ENCODE measurements around the gene TMEM11. TPM values are rescaled to one million over a fixed set of nuclear protein-coding genes. Genes with fewer than 3 reads are reported as not detected.

The TMEM11 gene
- total and polyA plus RNA-seq, 2 of the 8 experiments (the other 6 are each of a cell fraction or from before 2014, with no cell fraction given) = 33.3 to 90.4 TPM

DNA sequence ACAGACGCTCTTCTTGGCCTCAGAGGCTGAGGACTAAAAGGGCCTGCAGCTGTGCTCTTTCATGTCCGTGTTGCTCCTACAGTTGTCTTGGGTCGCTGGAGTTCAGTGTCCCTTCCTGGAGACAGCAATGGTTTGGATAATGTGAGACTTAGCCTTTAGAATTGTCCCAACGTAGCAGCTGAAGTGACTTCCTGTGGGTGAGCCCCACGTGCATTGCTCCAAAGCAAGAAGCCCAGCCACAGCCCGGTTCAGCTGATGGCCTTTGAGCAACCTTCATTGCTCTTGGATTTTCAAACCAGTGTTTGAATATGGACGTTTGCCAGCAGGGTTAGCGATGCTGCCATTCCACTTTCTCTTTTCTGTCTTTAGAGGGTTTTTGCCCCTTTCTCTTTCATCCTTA is 19.7 kb downstream of the TMEM11 start (continued):
- TF ChIP-seq RFX5 (IDR thresholded peaks at IDR 0.05; ENCODE audit: borderline replicate concordance, low read depth, low read length) = no peak

Measured in H1 (cell line).